ENCODE data around the gene ANKRD33B. TPM values are rescaled to one million over a fixed set of nuclear protein-coding genes. Genes with fewer than 3 reads are reported as not detected.

ANKRD33B gene
- total and polyA plus RNA-seq, 11 donors: 0.98 to 33.8 (median 4.9) TPM

DNA sequence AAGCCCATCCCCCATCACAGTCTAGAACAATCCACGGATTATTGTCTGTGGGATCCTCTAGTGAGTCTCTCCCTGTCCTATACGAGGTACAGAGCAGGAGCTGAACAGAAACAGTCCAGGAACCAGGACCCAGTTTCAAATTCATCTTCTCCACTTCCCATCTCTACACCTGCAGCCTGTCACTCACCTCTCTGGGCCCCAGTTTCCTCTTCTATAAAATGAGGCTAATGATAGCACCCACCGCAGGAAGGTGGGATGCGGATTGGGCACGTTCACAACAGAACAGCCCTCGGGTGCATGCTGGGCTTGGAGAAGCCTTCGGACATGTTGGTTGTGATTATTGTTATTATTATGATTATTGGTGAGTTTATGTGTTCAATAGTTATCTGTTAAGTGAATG lies 78.5 kb downstream of the ANKRD33B start:
- no peaks in the 10 kb centered on the region for H3K27me3 ChIP-seq
- intact Hi-C loops (cut with DNase I): no loop called here
- no peaks in the 10 kb centered on the region for H3K4me1 ChIP-seq
- H3K36me3 ChIP-seq: peaks cover 0 to 13% (median 0%) of the 10 kb centered on the region in 9 donors
- H3K27ac ChIP-seq: no peak overlapping the region
- ATAC-seq (no peak), DNase-seq (no peak)
- WGBS, 4 donors: 71 to 82% (median 80%) methylated on average over 7 of the region's 7 CpGs
- H3K9me3 ChIP-seq: peaks cover 0 to 4% (median 0%) of the 10 kb centered on the region in 12 donors
- no peak overlapping the region for H3K4me3 ChIP-seq
- TF ChIP-seq POLR2A (IDR thresholded peaks at IDR 0.05): no peak
- TF ChIP-seq, protein P1, sequence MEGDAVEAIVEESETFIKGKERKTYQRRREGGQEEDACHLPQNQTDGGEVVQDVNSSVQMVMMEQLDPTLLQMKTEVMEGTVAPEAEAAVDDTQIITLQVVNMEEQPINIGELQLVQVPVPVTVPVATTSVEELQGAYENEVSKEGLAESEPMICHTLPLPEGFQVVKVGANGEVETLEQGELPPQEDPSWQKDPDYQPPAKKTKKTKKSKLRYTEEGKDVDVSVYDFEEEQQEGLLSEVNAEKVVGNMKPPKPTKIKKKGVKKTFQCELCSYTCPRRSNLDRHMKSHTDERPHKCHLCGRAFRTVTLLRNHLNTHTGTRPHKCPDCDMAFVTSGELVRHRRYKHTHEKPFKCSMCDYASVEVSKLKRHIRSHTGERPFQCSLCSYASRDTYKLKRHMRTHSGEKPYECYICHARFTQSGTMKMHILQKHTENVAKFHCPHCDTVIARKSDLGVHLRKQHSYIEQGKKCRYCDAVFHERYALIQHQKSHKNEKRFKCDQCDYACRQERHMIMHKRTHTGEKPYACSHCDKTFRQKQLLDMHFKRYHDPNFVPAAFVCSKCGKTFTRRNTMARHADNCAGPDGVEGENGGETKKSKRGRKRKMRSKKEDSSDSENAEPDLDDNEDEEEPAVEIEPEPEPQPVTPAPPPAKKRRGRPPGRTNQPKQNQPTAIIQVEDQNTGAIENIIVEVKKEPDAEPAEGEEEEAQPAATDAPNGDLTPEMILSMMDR (IDR thresholded peaks at IDR 0.05): no peak

DNA sequence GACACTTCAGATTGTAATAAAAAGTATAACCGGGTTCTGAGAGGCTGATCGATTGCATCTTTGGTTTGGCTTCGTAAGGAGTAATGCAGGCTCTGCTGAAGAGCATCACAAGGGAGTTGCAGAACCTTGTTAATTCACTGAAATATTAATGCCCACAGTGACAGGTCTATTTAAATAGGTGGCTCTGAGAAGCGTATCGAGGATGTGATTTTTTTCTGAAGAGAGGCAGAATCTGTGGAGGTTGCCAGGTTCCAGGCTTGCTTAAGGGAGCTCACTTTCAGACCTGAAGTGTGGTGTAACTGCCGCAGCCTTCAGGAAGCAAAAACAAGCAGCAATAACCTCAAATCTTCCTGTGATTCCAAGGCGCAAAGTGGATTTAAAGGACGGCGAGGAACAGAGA lies 80.3 kb downstream of the ANKRD33B start:
- TF ChIP-seq, protein P1 (IDR thresholded peaks at IDR 0.05): no peak
- no peak for TF ChIP-seq POLR2A (IDR thresholded peaks at IDR 0.05)
- Histone ChIP-seq H3K9me3 (peaks cover 0 to 4% (median 0%) of the 10 kb centered on the region in 12 donors), H3K27ac (no peak overlapping the region), H3K4me1 (no peaks in the 10 kb centered on the region), H3K36me3 (peaks cover 0 to 7% (median 0%) of the 10 kb centered on the region in 9 donors), H3K27me3 (no peaks in the 10 kb centered on the region), H3K4me3 (no peak overlapping the region)
- 69 to 83% (median 77%) methylated on average over 9 of the region's 9 CpGs for whole genome bisulfite sequencing, 4 donors
- intact Hi-C loops (cut with DNase I): no loop called here
- DNase-seq (no peak), ATAC-seq (no peak)

DNA sequence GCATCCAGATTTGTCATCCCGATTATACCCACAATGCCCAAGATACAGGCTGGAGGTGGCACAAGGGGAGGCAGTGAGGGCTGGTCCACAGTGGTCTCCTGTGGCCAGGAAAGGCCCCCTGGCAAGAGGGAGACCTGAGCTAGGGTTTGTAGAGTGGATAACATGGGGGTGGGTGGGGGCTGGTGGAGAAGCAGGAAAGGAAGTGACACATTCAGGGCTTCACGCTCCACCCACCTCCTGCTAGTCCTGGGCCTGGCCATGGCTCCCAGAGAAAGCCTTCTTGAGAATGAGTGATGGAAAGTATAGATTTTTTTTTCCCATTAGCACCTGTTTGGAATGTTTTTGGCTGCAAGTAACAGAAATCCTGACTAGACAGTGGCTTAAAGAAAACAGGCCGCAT lies 81.3 kb downstream of the ANKRD33B start:
- no peak for TF ChIP-seq POLR2A (IDR thresholded peaks at IDR 0.05)
- TF ChIP-seq, protein P1 (IDR thresholded peaks at IDR 0.05): no peak
- no peak overlapping the region for H3K4me3 ChIP-seq
- intact Hi-C loops (cut with DNase I): no loop called here
- 86 to 98% (median 93%) methylated on average over 3 of the region's 3 CpGs for WGBS, 4 donors
- no peak for ATAC-seq
- H3K27ac ChIP-seq: no peak overlapping the region
- no peak for DNase-seq
- H3K4me1 ChIP-seq: no peaks in the 10 kb centered on the region
- H3K36me3 ChIP-seq: peaks cover 0 to 15% (median 2%) of the 10 kb centered on the region in 9 donors
- no peaks in the 10 kb centered on the region for H3K27me3 ChIP-seq
- H3K9me3 ChIP-seq: peaks cover 0 to 2% (median 0%) of the 10 kb centered on the region in 12 donors

DNA sequence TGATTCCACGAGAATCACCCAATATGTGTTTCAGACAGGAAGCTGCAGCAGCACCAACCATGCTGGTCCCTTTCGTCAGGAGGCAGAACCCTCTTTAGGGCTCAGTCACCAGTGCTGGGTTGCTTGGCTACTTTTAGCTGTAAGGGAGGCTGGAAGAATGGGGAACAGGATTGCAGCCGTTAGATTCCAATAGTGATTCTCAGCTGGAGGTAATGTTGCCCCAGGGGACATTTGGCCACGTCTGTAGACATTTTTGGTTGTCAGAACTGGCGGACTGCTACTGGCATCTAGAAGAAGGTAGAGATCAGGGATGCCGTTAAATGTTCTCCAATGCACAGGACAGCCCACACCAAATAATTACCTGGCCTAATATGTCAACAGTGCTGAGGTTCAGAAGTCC lies 81.8 kb downstream of the ANKRD33B start:
- intact Hi-C loops (cut with DNase I): no loop called here
- H3K27ac ChIP-seq: no peak overlapping the region
- H3K4me1 ChIP-seq: no peaks in the 10 kb centered on the region

More for the DNA sequence above, 81.8 kb downstream of the ANKRD33B start:
- DNase-seq (no peak), ATAC-seq (no peak)
- TF ChIP-seq POLR2A (IDR thresholded peaks at IDR 0.05): no peak
- TF ChIP-seq, protein P1 (IDR thresholded peaks at IDR 0.05): no peak
- Histone ChIP-seq H3K4me3 (no peak overlapping the region), H3K36me3 (peaks cover 0 to 15% (median 5%) of the 10 kb centered on the region in 9 donors), H3K27me3 (no peaks in the 10 kb centered on the region), H3K9me3 (no peaks in the 10 kb centered on the region)
- WGBS, 4 donors: 86 to 93% (median 89%) methylated on average over 6 of the region's 6 CpGs

All from heart left ventricle (tissue), 16 donors.